Suppressor macrophage treated with lipopolysaccharide for 4 hours (primary cell): Measurements from ENCODE around the gene PRDX3.
"Not testable (repeated sequence)": the region's sequence is repeated elsewhere in the genome, so short reads cannot be mapped to it uniquely, and the experiment has no call there.

Experiments used
- DNase-seq: peaks from one replicate; pipeline ENCODE4 v3.0.0-alpha.2; 2020

PRDX3 gene

DNA sequence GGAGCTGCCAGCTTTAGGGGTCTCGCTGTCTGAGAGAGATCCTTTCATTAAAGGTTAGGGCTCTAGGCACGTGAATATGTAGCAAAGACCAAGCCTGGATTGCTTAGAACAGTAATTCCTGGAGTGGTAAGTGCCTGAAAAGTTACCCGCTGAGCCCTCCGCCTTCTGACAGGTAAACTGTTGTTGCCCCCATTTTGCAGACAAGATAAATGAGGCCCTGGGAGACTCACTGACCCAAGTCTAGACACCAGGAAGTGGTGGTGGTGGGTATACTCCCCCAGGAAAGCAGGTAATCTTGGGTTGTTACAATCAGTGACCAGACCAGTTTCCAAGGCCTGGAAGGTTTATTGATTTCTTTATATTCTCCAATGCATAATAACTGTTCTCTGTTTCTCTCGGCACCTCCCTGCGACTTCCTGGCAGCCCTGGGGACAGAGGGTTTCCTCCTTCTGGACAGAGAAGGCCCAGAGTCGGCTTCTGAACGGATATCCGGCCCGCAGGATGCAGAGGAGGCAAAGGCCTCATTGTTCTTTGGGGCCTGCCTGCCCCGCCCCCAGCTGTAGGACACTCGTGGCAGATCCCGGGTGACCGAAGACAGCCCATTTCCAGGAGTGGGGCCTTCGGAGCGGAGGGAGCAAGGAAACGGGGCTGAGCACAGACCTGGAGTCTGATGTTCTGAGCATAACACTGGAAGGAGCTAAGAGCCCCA lies 27.4 kb upstream of the PRDX3 start:
- DNase-seq, result peak; percentile 54

- no peak for DNase-seq
Observed at GRCh38 chr10:119203006-119203405, 24.4 kb upstream of the PRDX3 start.

DNA sequence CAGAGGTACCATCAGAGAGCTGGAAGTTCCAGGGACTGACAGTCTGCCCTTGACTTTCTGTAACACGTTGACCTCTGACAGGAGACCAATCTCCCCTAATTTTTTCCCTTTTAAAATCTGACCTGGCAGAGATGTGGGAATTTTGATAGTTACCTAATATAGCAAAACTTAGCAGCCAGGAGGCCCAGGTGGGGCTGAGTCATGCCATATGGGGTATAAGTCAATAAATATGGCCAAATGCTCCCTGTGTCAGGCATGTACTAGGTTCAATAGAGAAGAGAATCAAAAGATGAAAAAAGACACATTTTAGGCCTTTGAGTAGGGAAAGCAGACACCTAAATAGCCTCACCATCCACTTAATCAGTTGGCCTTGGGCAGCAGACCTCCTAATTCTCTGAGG lies 22.6 kb upstream of the PRDX3 start:
- no peak for DNase-seq

DNA sequence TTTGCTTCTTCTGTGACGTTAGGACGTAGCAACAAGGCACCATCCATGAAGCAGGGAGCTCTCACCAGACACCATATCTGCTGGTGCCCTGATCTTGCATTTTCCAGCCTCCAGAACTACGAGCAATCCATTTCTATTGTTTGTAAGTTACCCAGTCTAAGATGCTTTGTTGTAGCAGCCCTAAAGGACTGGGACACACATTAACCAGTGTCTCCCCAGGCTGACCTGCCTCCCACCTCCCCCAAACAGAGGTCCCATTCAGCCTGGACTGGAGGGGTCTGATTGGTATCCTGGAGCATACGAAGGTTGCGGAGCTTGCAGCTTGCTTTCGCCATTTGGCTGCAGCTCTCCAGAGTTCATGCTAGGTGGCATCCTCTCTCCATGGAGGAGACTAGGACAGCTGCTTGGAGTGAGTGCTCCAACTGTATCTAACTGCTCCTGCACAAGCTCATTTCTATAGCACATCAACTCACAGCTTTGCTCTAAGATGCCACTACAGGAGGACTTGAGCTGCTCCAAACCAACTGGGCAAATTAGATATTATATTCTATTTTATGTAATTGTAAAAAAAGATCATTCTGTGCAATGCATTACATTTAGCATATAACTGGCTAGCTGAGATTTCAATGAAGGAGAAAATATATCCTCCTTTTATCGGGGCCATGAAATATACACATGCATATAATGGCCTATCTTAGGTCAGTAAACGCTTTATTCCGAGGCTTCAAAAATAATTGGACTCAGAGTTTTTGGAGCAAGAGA lies 20.8 kb upstream of the PRDX3 start:
- peak; percentile 71 for DNase-seq

DNA sequence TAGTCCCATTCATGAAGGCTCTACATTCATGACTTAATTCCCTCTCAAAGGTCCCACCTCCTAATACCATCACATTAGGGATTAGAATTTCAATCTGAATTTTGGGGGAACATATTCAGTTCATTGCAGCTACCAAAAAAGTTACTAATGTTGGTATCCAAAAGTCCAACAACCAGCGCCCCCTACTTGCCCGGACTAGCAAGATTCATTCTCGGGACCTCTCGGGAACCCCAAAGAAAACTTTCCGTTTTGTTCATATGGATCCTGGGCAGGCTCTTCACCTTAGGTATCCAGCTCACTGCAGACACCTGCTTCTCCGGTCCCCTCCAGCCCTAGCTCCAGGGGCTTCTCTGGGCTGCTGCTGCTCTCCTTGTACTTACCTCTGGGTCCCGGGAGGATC lies 19.8 kb upstream of the PRDX3 start:
- peak; percentile 25 for DNase-seq

GRCh38 chr10:119197921-119198320 lies 19.3 kb upstream of the PRDX3 start:
- DNase-seq, result peak; percentile 56

DNA sequence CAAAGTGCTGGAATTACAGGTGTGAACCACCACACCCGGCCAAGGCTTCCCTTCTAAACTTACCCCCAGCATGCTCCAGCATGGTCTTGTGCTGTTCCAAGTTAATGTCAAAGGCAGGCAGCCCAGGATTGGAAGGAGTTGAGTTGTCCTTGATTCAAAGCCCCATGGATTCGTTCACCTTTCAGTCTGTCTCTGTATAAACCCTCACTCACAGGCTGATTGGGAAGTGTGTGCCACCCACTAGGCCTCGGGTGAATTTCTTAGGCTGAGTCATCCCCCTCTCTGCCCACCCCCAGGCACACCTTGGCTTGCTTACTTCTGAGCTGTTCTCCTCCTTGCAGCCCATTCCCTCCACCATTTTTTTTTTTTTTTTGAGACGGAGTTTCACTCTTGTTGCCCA lies 13.3 kb upstream of the PRDX3 start:
- no peak for DNase-seq

- no peak for DNase-seq
Observed at GRCh38 chr10:119190954-119191785, 12.6 kb upstream of the PRDX3 start.

GRCh38 chr10:119190353-119190752 lies 11.7 kb upstream of the PRDX3 start:
- DNase-seq, result no peak

- no peak for DNase-seq
Observed at GRCh38 chr10:119189811-119190282, 11.2 kb upstream of the PRDX3 start.

DNA sequence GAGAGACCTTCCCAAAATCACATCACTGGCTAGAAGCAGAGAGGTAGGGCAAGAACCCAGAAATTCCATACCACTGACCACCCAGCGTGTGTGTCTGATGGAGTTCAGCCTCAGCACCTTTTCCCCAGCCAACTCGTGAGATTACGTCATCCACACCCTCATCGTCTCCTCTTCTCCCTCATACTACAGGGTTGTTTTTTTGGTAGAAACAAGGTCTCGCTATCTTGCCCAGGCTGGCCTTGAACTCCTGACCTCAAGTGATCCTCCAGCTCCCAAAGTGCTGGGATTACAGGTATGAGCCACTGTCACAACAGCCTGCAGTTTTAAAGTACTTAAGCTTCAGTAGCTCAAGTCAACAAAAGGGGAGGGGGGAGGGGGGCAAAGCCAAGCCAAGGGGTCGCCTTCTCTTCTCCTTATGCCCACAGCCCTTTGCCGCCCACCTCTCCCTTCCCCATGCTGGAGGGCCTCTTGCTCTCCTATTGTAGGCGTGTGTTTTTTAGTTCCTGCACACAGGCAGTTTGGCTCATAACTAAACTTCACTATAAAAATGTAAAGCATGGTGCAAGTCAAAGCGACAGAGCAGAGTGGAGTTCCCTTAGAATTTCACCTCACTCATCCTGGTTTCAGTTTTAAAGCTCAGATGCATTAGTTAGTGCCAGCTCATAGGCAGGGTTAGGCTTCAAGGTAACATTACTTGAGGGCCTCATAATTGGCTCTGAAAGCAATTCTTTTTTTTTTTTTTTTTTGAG lies 5.2 kb upstream of the PRDX3 start:
- DNase-seq, result no peak

DNA sequence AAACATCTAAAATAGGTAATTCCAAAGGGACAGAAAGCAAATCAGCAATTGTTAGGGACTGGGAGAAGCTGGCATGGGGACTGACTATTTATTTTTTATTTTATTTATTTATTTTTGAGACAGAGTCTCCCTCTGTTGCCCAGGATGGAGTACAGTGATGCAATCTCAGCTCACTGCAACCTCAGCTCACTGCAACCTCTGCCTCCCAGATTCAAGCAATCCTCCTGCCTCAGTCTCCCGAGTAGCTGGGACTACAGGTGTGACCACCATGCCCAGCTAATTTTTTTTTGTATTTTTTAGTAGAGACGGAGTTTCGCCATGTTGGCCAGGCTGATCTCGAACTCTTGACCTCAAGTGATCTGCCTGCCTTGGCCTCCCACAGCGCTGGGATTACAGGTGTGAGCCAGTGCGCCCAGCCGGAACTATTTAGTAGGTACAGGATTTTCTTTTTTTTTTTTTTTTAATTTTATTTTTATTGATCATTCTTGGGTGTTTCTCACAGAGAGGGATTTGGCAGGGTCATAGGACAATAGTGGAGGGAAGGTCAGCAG lies 2.3 kb upstream of the PRDX3 start:
- not testable (repeated sequence) for DNase-seq

DNA sequence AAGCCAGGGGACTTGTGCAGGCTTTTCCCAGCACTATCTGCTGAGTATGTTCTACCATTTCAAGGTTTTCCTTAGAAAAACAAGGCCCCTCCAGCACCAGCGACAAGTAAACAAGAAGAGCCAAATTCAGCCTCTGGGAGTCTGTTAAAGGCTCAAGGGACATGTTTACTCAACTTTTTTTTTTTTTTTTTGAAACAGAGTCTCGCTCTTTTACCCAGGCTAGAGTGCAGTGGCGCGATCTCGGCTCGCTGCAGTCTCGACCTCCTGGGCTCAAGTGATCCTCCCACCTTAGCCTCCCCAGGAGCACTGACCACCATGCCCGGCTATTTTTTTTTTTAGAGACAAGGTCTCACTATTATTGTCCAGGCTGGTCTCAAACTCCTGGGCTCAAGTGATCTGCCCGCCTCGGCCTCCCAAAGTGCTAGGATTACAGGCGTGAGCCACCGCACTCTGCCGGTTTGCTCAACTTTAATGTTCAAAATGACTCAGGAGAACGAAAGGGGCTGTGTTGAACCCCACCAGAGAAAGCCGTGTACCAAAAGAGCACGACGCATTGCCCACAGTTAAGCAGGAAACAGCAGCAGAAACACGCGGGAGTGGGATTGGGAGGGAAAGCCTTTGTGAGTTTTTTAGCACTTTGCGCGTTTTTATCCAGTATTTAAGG lies 772 bp downstream of the PRDX3 start:
- DNase-seq, result peak; percentile 40

GRCh38 chr10:119176166-119176565 lies 2.4 kb downstream of the PRDX3 start:
- no peak for DNase-seq

DNA sequence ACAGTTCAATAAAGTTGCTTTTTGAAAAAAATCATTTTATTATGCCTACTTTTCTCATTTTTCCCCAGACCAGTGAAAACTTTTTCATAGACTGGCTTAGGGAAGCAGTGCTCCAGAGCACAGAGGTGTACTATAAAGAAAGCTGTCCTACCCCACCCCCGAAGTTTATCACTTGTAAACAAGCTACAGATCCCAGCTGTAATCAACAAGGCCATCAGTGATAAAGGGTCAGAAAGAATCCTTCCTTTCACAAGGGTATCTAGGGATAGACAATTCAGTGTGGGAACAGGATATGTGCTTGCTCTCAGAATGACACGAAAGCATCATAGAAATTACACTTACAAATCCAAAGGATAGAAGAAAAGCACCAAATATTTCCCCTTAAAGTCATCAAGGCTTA lies 4.5 kb downstream of the PRDX3 start:
- DNase-seq, result no peak

DNA sequence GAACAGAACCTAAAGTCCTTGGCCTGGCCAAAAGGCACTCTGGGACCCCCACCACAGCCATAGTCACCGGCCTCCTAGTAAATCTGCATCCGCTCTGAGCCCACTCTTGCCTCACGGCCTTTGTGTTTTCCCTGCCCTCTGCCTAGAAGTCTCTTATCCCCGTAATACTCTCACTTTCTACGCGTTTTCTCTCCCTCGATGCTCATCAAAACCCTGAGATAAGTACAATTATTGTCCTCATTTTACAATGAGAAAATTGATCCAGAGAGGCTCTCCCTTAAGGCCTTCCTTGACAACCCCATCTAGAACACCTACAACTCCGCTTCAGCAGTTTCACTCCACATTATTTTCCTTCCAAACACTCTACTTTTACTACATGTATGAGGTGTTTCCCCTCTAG lies 11.6 kb downstream of the PRDX3 start:
- no peak for DNase-seq

GRCh38 chr10:119166564-119166963 lies 12.0 kb downstream of the PRDX3 start:
- peak; percentile 46 for DNase-seq

GRCh38 chr10:119166118-119166500 lies 12.5 kb downstream of the PRDX3 start:
- DNase-seq, result no peak

- DNase-seq, result peak; percentile 86
Observed at GRCh38 chr10:119165171-119166117, 13.2 kb downstream of the PRDX3 start, which contains the start of gene SFXN4. TSS of gene SFXN4 (minus strand) at chr10:119165714. CDS start at chr10:119165647, 67 bp downstream.

DNA sequence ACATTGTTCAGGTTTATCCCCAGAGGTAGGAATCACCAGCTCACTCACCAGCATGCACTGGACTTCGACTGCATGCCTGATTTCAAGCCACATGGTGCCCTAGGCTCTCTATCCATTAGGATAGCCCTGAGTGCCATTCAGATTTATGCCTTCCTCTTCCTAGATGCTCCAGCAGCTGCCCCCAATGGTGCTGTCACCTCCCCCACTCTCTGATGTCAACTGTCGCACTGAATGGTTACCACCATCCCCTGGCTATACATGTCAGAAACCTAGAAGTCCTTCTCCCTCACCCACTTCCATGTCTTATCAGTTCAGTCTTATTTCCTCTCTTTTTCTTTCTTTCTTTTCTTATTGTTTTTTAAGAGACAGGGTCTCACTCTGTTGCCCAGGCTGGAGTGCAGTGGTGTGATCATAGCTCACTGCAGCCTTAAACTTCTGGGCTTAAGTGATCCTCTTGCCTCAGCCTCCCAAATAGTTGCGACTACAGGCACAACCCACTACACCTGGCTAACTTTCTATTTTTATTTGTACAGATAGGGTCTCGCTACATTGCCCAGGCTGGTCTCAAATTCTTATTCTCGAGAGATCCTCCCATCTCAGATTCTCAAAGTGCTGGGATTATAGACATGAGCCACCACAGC lies 16.0 kb downstream of the PRDX3 start:
- DNase-seq, result no peak
